ENCODE results near the gene PLCZ1.

DNA sequence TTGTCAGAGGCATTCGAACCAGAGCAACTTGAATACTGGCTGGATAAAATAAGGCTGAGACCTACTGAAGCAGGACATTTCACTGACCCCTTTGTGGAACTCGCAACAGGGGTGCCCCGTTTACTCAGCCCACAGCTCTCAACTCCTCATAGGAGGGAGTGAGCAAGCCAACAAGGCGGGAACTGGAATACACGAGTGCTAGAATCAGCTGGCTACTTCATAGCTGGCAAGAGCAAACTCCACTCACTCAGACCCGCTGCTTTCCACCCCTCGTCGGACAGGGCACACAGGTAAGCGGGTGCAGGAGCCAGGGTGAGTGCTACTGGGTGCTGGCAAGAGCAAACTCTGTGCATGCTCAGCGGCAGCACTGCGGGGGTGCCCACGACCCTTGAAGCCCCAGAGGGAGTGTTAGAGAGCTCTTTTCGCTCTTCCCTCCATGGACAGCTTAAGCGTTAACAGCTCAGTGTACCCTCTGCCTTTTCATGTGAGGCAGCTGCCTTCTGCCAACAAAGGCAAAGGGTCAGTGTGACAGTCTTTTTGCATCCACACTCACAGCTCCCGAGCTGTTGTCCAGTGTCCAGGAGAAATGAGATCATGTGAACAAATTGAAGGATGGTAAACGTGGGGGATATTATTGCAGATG, 15.8 kb upstream of the PLCZ1 start:
- TF ChIP-seq, protein P1, sequence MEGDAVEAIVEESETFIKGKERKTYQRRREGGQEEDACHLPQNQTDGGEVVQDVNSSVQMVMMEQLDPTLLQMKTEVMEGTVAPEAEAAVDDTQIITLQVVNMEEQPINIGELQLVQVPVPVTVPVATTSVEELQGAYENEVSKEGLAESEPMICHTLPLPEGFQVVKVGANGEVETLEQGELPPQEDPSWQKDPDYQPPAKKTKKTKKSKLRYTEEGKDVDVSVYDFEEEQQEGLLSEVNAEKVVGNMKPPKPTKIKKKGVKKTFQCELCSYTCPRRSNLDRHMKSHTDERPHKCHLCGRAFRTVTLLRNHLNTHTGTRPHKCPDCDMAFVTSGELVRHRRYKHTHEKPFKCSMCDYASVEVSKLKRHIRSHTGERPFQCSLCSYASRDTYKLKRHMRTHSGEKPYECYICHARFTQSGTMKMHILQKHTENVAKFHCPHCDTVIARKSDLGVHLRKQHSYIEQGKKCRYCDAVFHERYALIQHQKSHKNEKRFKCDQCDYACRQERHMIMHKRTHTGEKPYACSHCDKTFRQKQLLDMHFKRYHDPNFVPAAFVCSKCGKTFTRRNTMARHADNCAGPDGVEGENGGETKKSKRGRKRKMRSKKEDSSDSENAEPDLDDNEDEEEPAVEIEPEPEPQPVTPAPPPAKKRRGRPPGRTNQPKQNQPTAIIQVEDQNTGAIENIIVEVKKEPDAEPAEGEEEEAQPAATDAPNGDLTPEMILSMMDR (IDR thresholded peaks at IDR 0.05) = no peak
- no peak for TF ChIP-seq POLR2A (IDR thresholded peaks at IDR 0.05)
